Hepatocyte (in vitro differentiated cells): Measurements from ENCODE around the gene COQ5. TPM values are rescaled to one million over a fixed set of nuclear protein-coding genes. Genes with fewer than 3 reads are reported as not detected.
A peak's percentile ranks its signal among the peaks of the same experiment; 100 is the strongest.

Experiments used
- DNase-seq: peaks from one replicate; pipeline ENCODE4 v3.0.0-alpha.2; 2016; ENCODE audit warnings: low spot score
- H2AFZ ChIP-seq: fragments of 200-600 bp; sonication (generic); 2 replicates; pipeline ENCODE4 v1.6.0; 2016; ENCODE audit warnings: antibody characterized with exemption, mild to moderate bottlenecking
- H3K27ac ChIP-seq: fragments of 200-600 bp; sonication (generic); 2 replicates; pipeline ENCODE4 v1.5.1; 2016; ENCODE audit warnings: mild to moderate bottlenecking
- H3K27me3 ChIP-seq: fragments of 200-600 bp; sonication (generic); 2 replicates; pipeline ENCODE4 v1.6.1; 2016
- H3K36me3 ChIP-seq: fragments of 200-600 bp; sonication (generic); replicated peaks from 2 replicates; pipeline ENCODE4 v1.5.1; 2016; ENCODE audit warnings: low read depth; ENCODE audit not compliant: insufficient read depth
- H3K4me1 ChIP-seq: fragments of 200-600 bp; sonication (generic); 2 replicates; pipeline ENCODE4 v1.5.1; 2016; ENCODE audit warnings: mild to moderate bottlenecking, moderate library complexity; ENCODE audit not compliant: insufficient read depth
- H3K4me2 ChIP-seq: fragments of 200-600 bp; sonication (generic); 2 replicates; pipeline ENCODE4 v1.6.0; 2016
- H3K4me3 ChIP-seq: fragments of 200-600 bp; sonication (generic); 2 replicates; pipeline ENCODE4 v1.5.1; 2016; ENCODE audit warnings: mild to moderate bottlenecking
- H3K79me2 ChIP-seq: fragments of 200-600 bp; sonication (generic); 2 replicates; pipeline ENCODE4 v1.6.0; 2017; ENCODE audit warnings: mild to moderate bottlenecking
- H3K9me2 ChIP-seq: fragments of 200-600 bp; sonication (generic); replicated peaks from 2 replicates; pipeline ENCODE4 v1.6.0; 2017; ENCODE audit warnings: mild to moderate bottlenecking; ENCODE audit not compliant: insufficient read depth
- H3K9me3 ChIP-seq: fragments of 200-600 bp; sonication (generic); 2 replicates; pipeline ENCODE4 v1.5.1; 2016; ENCODE audit warnings: low read depth, mild to moderate bottlenecking
- H4K20me1 ChIP-seq: fragments of 200-600 bp; sonication (generic); 2 replicates; pipeline ENCODE4 v1.6.0; 2016; ENCODE audit warnings: mild to moderate bottlenecking; ENCODE audit not compliant: insufficient read depth, poor library complexity, severe bottlenecking
- CTCF ChIP-seq: fragments of 200-600 bp; sonication (generic); IDR thresholded peaks from 2 replicates; pipeline ENCODE4 v1.5.1; 2016; ENCODE audit warnings: antibody characterized with exemption, mild to moderate bottlenecking; ENCODE audit not compliant: poor library complexity
- EZH2 ChIP-seq: fragments of 200-600 bp; sonication (generic); IDR thresholded peaks from 2 replicates; pipeline ENCODE4 v1.6.1; 2016; ENCODE audit warnings: antibody characterized with exemption, mild to moderate bottlenecking, borderline replicate concordance
- EZH2phosphoT487 ChIP-seq: fragments of 200-600 bp; sonication (generic); IDR thresholded peaks from one replicate; pipeline ENCODE4 v1.6.1; 2018; ENCODE audit warnings: antibody characterized with exemption, mild to moderate bottlenecking, low read depth, moderate library complexity; ENCODE audit not compliant: unreplicated experiment, severe bottlenecking
- WGBS: methylation state at CpG from one replicate; pipeline ENCODE4 v1.1.6; 2016; ENCODE audit warnings: low lambda C conversion rate; ENCODE audit errors: missing lambda C conversion rate; 5-methylcytosine and 5-hydroxymethylcytosine counted together
- polyA plus RNA-seq: library from polyadenylated mRNA; unstranded; fragments of >200 nt; fragmentation: Nextera tagmentation; extraction: Ambion mirVana; gene quantifications from 2 replicates; pipeline ENCODE4 v1.2.1, GENCODE V29; 2016
- total RNA-seq: library from RNA; depleted of rRNA; stranded (reverse); fragments of >200 nt; gene quantifications from 2 replicates; pipeline ENCODE4 v1.2.3, GENCODE V29; 2014

COQ5 gene
- total and polyA plus RNA-seq, 2 experiments from 2014 or later = 37.0 to 40.7 TPM

GRCh38 chr12:120571299-120571698 lies 42.3 kb upstream of the COQ5 start:
- DNase-seq = peak; percentile 54
- H2AFZ ChIP-seq = no peak overlapping the region
- no peak overlapping the region for H3K4me2 ChIP-seq
- H3K27ac ChIP-seq = peak overlapping the region; percentile 35
- peaks cover 2% of the 10 kb centered on the region for H4K20me1 ChIP-seq
- peaks cover 11% of the 10 kb centered on the region for H3K79me2 ChIP-seq
- TF ChIP-seq EZH2 (no peak), CTCF (no peak), EZH2phosphoT487 (no peak)
- no peaks in the 10 kb centered on the region for H3K27me3 ChIP-seq
- H3K4me3 ChIP-seq = no peak overlapping the region
- 82% methylated on average over 5 of the region's 5 CpGs for WGBS
- H3K9me2 ChIP-seq = no peaks in the 10 kb centered on the region
- no peaks in the 10 kb centered on the region for H3K9me3 ChIP-seq
- H3K4me1 ChIP-seq = no peaks in the 10 kb centered on the region
- H3K36me3 ChIP-seq = no peaks in the 10 kb centered on the region

GRCh38 chr12:120563495-120563894 lies 34.5 kb upstream of the COQ5 start:
- WGBS = 98% methylated on average over 11 of the region's 11 CpGs
- Histone ChIP-seq H3K79me2 (peaks cover 21% of the 10 kb centered on the region), H3K36me3 (peaks cover 5% of the 10 kb centered on the region), H3K27ac (no peak overlapping the region), H3K4me3 (no peak overlapping the region), H4K20me1 (peaks cover 3% of the 10 kb centered on the region), H3K9me3 (no peaks in the 10 kb centered on the region), H3K27me3 (no peaks in the 10 kb centered on the region), H2AFZ (no peak overlapping the region), H3K9me2 (no peaks in the 10 kb centered on the region), H3K4me2 (no peak overlapping the region), H3K4me1 (no peaks in the 10 kb centered on the region)
- no peak for DNase-seq
- TF ChIP-seq EZH2 (no peak), EZH2phosphoT487 (no peak), CTCF (no peak)

GRCh38 chr12:120562906-120563305 lies 33.9 kb upstream of the COQ5 start:
- Histone ChIP-seq H3K9me3 (no peaks in the 10 kb centered on the region), H2AFZ (no peak overlapping the region), H4K20me1 (peaks cover 3% of the 10 kb centered on the region), H3K9me2 (no peaks in the 10 kb centered on the region), H3K4me3 (no peak overlapping the region), H3K4me2 (no peak overlapping the region), H3K27ac (no peak overlapping the region), H3K79me2 (peaks cover 21% of the 10 kb centered on the region), H3K27me3 (no peaks in the 10 kb centered on the region), H3K36me3 (peaks cover 5% of the 10 kb centered on the region), H3K4me1 (no peaks in the 10 kb centered on the region)
- TF ChIP-seq EZH2phosphoT487 (no peak), CTCF (no peak), EZH2 (no peak)
- WGBS = 88% methylated on average over 8 of the region's 8 CpGs
- DNase-seq = no peak

- TF ChIP-seq CTCF (no peak), EZH2phosphoT487 (no peak), EZH2 (no peak)
- no peak overlapping the region for H2AFZ ChIP-seq
- H3K27ac ChIP-seq = no peak overlapping the region
- no peak overlapping the region for H3K4me3 ChIP-seq
- peaks cover 38% of the 10 kb centered on the region for H3K79me2 ChIP-seq
- H3K4me1 ChIP-seq = no peaks in the 10 kb centered on the region
- no peaks in the 10 kb centered on the region for H3K9me3 ChIP-seq
- 96% methylated on average over 2 of the region's 2 CpGs for WGBS
- peaks cover 5% of the 10 kb centered on the region for H3K36me3 ChIP-seq
- no peaks in the 10 kb centered on the region for H3K9me2 ChIP-seq
- H3K4me2 ChIP-seq = no peak overlapping the region
- no peak for DNase-seq
- no peaks in the 10 kb centered on the region for H3K27me3 ChIP-seq
- H4K20me1 ChIP-seq = peaks cover 10% of the 10 kb centered on the region
Observed at GRCh38 chr12:120557589-120557988, 28.6 kb upstream of the COQ5 start.
